Measurements from ENCODE around the gene MRFAP1. TPM values are rescaled to one million over a fixed set of nuclear protein-coding genes. Genes with fewer than 3 reads are reported as not detected.
"Not testable (repeated sequence)": the region's sequence is repeated elsewhere in the genome, so short reads cannot be mapped to it uniquely, and the experiment has no call there.

The MRFAP1 gene
- total and polyA plus RNA-seq, 7 donors, result 196 to 261 (median 226) TPM

- Histone ChIP-seq H3K36me3 (peaks cover 5 to 9% (median 5%) of the 10 kb centered on the region in 4 donors), H3K4me3 (no peak overlapping the region), H3K9me3 (no peaks in the 10 kb centered on the region), H3K27ac (no peak overlapping the region), H3K4me1 (peaks cover 0 to 11% (median 10%) of the 10 kb centered on the region in 4 donors), H3K27me3 (no peaks in the 10 kb centered on the region)
- WGBS, 2 donors, result 55 to 70% methylated on average over 6 of the region's 6 CpGs
- intact Hi-C loops (cut with DNase I), result loop anchor here (5.0 to 10.0 kb wide), 2 partner anchors 340 to 417 kb away; partner anchors contain the start of gene GRPEL1
- TF ChIP-seq EP300 (IDR thresholded peaks at IDR 0.05) (no peak), POLR2A (IDR thresholded peaks at IDR 0.05) (no peak), CTCF (IDR thresholded peaks at IDR 0.05) (no peak), POLR2AphosphoS5 (IDR thresholded peaks at IDR 0.05) (no peak)
- no peak for DNase-seq
These were observed 7.2 kb downstream of the MRFAP1 start for GRCh38 chr4:6647582-6648230.

GRCh38 chr4:6649216-6649615 is 8.7 kb downstream of the MRFAP1 start:
- H3K9me3 ChIP-seq, result no peaks in the 10 kb centered on the region
- 91 to 92% methylated on average over 8 of the region's 8 CpGs for WGBS, 2 donors
- intact Hi-C loops (cut with DNase I), result loop anchor here (5.0 to 10.0 kb wide), 2 partner anchors 338 to 416 kb away; partner anchors contain the start of gene GRPEL1
- no peaks in the 10 kb centered on the region for H3K27me3 ChIP-seq
- H3K27ac ChIP-seq, result no peak overlapping the region
- TF ChIP-seq CTCF (IDR thresholded peaks at IDR 0.05) (no peak), EP300 (IDR thresholded peaks at IDR 0.05) (no peak), POLR2AphosphoS5 (IDR thresholded peaks at IDR 0.05) (no peak), POLR2A (IDR thresholded peaks at IDR 0.05) (no peak)
- no peak for DNase-seq
- H3K4me1 ChIP-seq, result no peaks in the 10 kb centered on the region
- no peaks in the 10 kb centered on the region for H3K36me3 ChIP-seq
- no peak overlapping the region for H3K4me3 ChIP-seq

GRCh38 chr4:6654211-6654610 is 13.7 kb downstream of the MRFAP1 start:
- WGBS, 2 donors, result 48 to 71% methylated on average over 2 of the region's 3 CpGs
- H3K27me3 ChIP-seq; DNase-seq; H3K4me3 ChIP-seq; intact Hi-C loops (cut with DNase I); H3K9me3 ChIP-seq; H3K27ac ChIP-seq; H3K36me3 ChIP-seq: not testable (repeated sequence)
- peaks cover 0 to 12% (median 5%) of the 10 kb centered on the region in 4 donors for H3K4me1 ChIP-seq

- DNase-seq; H3K36me3 ChIP-seq; H3K27me3 ChIP-seq; H3K27ac ChIP-seq; H3K9me3 ChIP-seq; H3K4me3 ChIP-seq; intact Hi-C loops (cut with DNase I): not testable (repeated sequence)
- WGBS, 2 donors, result 59 to 80% methylated on average over 2 of the region's 2 CpGs
- peaks cover 0 to 15% (median 7%) of the 10 kb centered on the region in 4 donors for H3K4me1 ChIP-seq
These were observed 14.8 kb downstream of the MRFAP1 start for GRCh38 chr4:6655291-6655690.

GRCh38 chr4:6655924-6656323 is 15.4 kb downstream of the MRFAP1 start:
- no peaks in the 10 kb centered on the region for H3K36me3 ChIP-seq
- peaks cover 0 to 15% (median 7%) of the 10 kb centered on the region in 4 donors for H3K4me1 ChIP-seq
- intact Hi-C loops (cut with DNase I), result no loop called here
- H3K9me3 ChIP-seq, result no peaks in the 10 kb centered on the region
- DNase-seq, result no peak
- TF ChIP-seq POLR2AphosphoS5 (IDR thresholded peaks at IDR 0.05), result no peak
- TF ChIP-seq CTCF (IDR thresholded peaks at IDR 0.05), result no peak
- TF ChIP-seq POLR2A (IDR thresholded peaks at IDR 0.05), result no peak
- TF ChIP-seq EP300 (IDR thresholded peaks at IDR 0.05), result no peak
- no peaks in the 10 kb centered on the region for H3K27me3 ChIP-seq
- no peak overlapping the region for H3K27ac ChIP-seq
- 92 to 97% methylated on average over 5 of the region's 5 CpGs for WGBS, 2 donors
- no peak overlapping the region for H3K4me3 ChIP-seq

Measured in sigmoid colon (tissue), 7 donors.